ENCODE data around the gene MRFAP1L1.
"Not testable (repeated sequence)": the region's sequence is repeated elsewhere in the genome, so short reads cannot be mapped to it uniquely, and the experiment has no call there.

MRFAP1L1 gene

GRCh38 chr4:6709230-6710114 is at the start of gene MRFAP1L1:
Gene MRFAP1L1 (minus strand): TSS chr4:6709865. CDS start chr4:6709629, 236 bp downstream.
- Histone ChIP-seq H3K4me1 (peaks cover 9% of the 10 kb centered on the region), H3K27me3 (ENCODE audit: control insufficient read depth, insufficient read depth, low read length) (no peaks in the 10 kb centered on the region), H2AFZ (peak within 1 kb of the TSS; percentile 90), H3K36me3 (ENCODE audit: control insufficient read depth, insufficient read depth, low read length) (no peaks in the 10 kb centered on the region), H3K79me2 (peaks cover 25% of the 10 kb centered on the region), H3K4me2 (ENCODE audit: low read length) (peak within 1 kb of the TSS; percentile 90), H3K9me3 (ENCODE audit: control insufficient read depth, low read length) (no peaks in the 10 kb centered on the region), H3K27ac (peak within 1 kb of the TSS; percentile 86), H3K4me3 (ENCODE audit: low read depth, low read length) (peak within 1 kb of the TSS; percentile 90), H3K9ac (peak within 1 kb of the TSS; percentile 61)
- TF ChIP-seq CTCF (IDR thresholded peaks at IDR 0.05) = no peak

- Histone ChIP-seq H3K79me2 (no peaks in the 10 kb centered on the region), H3K4me3 (ENCODE audit: low read depth, low read length) (no peak overlapping the region), H3K9ac (no peak overlapping the region), H3K27me3 (ENCODE audit: control insufficient read depth, insufficient read depth, low read length) (no peaks in the 10 kb centered on the region), H3K9me3 (ENCODE audit: control insufficient read depth, low read length) (no peaks in the 10 kb centered on the region), H3K36me3 (ENCODE audit: control insufficient read depth, insufficient read depth, low read length) (no peaks in the 10 kb centered on the region), H2AFZ (no peak overlapping the region), H3K4me2 (ENCODE audit: low read length) (no peak overlapping the region), H3K27ac (no peak overlapping the region), H3K4me1 (no peaks in the 10 kb centered on the region)
- no peak for TF ChIP-seq CTCF (IDR thresholded peaks at IDR 0.05)
These were observed 49.1 kb upstream of the MRFAP1L1 start for GRCh38 chr4:6758728-6759127.

GRCh38 chr4:6756345-6756744 is 46.7 kb upstream of the MRFAP1L1 start:
- H3K4me3 ChIP-seq (ENCODE audit: low read depth, low read length); H3K4me1 ChIP-seq; H3K27me3 ChIP-seq (ENCODE audit: control insufficient read depth, insufficient read depth, low read length); H3K27ac ChIP-seq; H3K9me3 ChIP-seq (ENCODE audit: control insufficient read depth, low read length); H3K9ac ChIP-seq; H3K4me2 ChIP-seq (ENCODE audit: low read length); H2AFZ ChIP-seq; H3K79me2 ChIP-seq; H3K36me3 ChIP-seq (ENCODE audit: control insufficient read depth, insufficient read depth, low read length): not testable (repeated sequence)

- TF ChIP-seq CTCF (IDR thresholded peaks at IDR 0.05) = no peak
- no peak overlapping the region for H3K9ac ChIP-seq
- H2AFZ ChIP-seq = no peak overlapping the region
These were observed 45.6 kb upstream of the MRFAP1L1 start for GRCh38 chr4:6755088-6755753.

GRCh38 chr4:6754481-6755087 is 44.9 kb upstream of the MRFAP1L1 start:
- no peak overlapping the region for H3K4me3 ChIP-seq (ENCODE audit: low read depth, low read length)
- TF ChIP-seq CTCF (IDR thresholded peaks at IDR 0.05) = no peak
- no peaks in the 10 kb centered on the region for H3K27me3 ChIP-seq (ENCODE audit: control insufficient read depth, insufficient read depth, low read length)
- H3K36me3 ChIP-seq (ENCODE audit: control insufficient read depth, insufficient read depth, low read length) = no peaks in the 10 kb centered on the region
- H3K4me2 ChIP-seq (ENCODE audit: low read length) = no peak overlapping the region
- H3K9me3 ChIP-seq (ENCODE audit: control insufficient read depth, low read length) = no peaks in the 10 kb centered on the region
- H3K27ac ChIP-seq = no peak overlapping the region
- no peaks in the 10 kb centered on the region for H3K79me2 ChIP-seq
- H3K4me1 ChIP-seq = no peaks in the 10 kb centered on the region
- no peak overlapping the region for H2AFZ ChIP-seq
- no peak overlapping the region for H3K9ac ChIP-seq

More at GRCh38 chr4:6755088-6755753, 45.6 kb upstream of the MRFAP1L1 start:
- Histone ChIP-seq H3K9me3 (ENCODE audit: control insufficient read depth, low read length) (no peaks in the 10 kb centered on the region), H3K4me2 (ENCODE audit: low read length) (no peak overlapping the region), H3K27ac (no peak overlapping the region), H3K4me3 (ENCODE audit: low read depth, low read length) (no peak overlapping the region), H3K27me3 (ENCODE audit: control insufficient read depth, insufficient read depth, low read length) (no peaks in the 10 kb centered on the region), H3K79me2 (no peaks in the 10 kb centered on the region), H3K36me3 (ENCODE audit: control insufficient read depth, insufficient read depth, low read length) (no peaks in the 10 kb centered on the region), H3K4me1 (no peaks in the 10 kb centered on the region)
